Upper lobe of left lung (tissue), 4 donors: ENCODE measurements around the gene GRIK1.

Experiments used
- EP300 ChIP-seq, 4 donors: sonication (generic); formaldehyde crosslinking; IDR thresholded peaks; one replicate each; pipeline ENCODE4 v1.5.1; 2017; ENCODE audit warnings: antibody characterized with exemption in 4 of 4, control low read depth in 2 of 4
- POLR2A ChIP-seq, 4 donors: fragments of 450-650 bp; IDR thresholded peaks; one replicate each; pipeline ENCODE4 v1.5.1; 2016 to 2017; ENCODE audit warnings: antibody characterized with exemption in 4 of 4, mild to moderate bottlenecking in 2 of 4
- TF ChIP-seq, protein P1 (sequence below), 6 experiments: fragments of 450-650 bp in 4 of 6; fragments of 200-600 bp in 2 of 6; sonication (generic) in 2 of 6; IDR thresholded peaks; one replicate each; pipeline ENCODE4 v1.5.1; 2016 to 2019; ENCODE audit warnings: antibody characterized with exemption in 6 of 6

DNA sequence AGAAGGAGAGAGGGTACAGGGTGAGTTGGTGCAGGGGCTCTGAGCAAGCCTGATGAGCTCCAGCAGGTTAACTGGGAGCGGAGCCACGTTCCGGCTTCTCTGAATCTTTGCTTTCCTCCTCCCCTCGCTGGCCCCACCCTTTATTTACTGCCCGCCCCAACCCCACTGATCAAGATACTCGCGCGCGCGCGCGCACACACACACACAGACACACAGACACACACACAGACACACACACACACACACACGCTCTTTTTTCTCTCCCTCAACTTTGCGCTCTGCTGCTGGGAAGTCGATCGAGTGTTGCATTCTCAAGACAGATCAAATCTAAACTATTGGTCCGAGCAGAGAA, at the start of gene GRIK1:
- TF ChIP-seq, protein P1, sequence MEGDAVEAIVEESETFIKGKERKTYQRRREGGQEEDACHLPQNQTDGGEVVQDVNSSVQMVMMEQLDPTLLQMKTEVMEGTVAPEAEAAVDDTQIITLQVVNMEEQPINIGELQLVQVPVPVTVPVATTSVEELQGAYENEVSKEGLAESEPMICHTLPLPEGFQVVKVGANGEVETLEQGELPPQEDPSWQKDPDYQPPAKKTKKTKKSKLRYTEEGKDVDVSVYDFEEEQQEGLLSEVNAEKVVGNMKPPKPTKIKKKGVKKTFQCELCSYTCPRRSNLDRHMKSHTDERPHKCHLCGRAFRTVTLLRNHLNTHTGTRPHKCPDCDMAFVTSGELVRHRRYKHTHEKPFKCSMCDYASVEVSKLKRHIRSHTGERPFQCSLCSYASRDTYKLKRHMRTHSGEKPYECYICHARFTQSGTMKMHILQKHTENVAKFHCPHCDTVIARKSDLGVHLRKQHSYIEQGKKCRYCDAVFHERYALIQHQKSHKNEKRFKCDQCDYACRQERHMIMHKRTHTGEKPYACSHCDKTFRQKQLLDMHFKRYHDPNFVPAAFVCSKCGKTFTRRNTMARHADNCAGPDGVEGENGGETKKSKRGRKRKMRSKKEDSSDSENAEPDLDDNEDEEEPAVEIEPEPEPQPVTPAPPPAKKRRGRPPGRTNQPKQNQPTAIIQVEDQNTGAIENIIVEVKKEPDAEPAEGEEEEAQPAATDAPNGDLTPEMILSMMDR (IDR thresholded peaks at IDR 0.05) = no peak
- no peak for TF ChIP-seq POLR2A (IDR thresholded peaks at IDR 0.05)
- no peak for TF ChIP-seq EP300 (IDR thresholded peaks at IDR 0.05)
